Uterus (tissue), 2 donors: ENCODE results near the gene GPN1.

Experiments
- POLR2A ChIP-seq, 2 donors: fragments of 450-650 bp; IDR thresholded peaks; one replicate each; pipeline ENCODE4 v1.6.1; 2016; ENCODE audit warnings: antibody characterized with exemption in 2 of 2, mild to moderate bottlenecking in 1 of 2, moderate library complexity in 1 of 2
- TF ChIP-seq, protein P1 (sequence below), 4 experiments: fragments of 200-600 bp in 2 of 4; fragments of 450-650 bp in 2 of 4; sonication (generic) in 2 of 4; IDR thresholded peaks; one replicate each; pipeline ENCODE4 v1.5.1; 2016 to 2019; ENCODE audit warnings: antibody characterized with exemption in 4 of 4, mild to moderate bottlenecking in 2 of 4, moderate library complexity in 1 of 4

GRCh38 chr2:27588308-27588707 is 40.5 kb upstream of the GPN1 start:
- TF ChIP-seq, protein P1, sequence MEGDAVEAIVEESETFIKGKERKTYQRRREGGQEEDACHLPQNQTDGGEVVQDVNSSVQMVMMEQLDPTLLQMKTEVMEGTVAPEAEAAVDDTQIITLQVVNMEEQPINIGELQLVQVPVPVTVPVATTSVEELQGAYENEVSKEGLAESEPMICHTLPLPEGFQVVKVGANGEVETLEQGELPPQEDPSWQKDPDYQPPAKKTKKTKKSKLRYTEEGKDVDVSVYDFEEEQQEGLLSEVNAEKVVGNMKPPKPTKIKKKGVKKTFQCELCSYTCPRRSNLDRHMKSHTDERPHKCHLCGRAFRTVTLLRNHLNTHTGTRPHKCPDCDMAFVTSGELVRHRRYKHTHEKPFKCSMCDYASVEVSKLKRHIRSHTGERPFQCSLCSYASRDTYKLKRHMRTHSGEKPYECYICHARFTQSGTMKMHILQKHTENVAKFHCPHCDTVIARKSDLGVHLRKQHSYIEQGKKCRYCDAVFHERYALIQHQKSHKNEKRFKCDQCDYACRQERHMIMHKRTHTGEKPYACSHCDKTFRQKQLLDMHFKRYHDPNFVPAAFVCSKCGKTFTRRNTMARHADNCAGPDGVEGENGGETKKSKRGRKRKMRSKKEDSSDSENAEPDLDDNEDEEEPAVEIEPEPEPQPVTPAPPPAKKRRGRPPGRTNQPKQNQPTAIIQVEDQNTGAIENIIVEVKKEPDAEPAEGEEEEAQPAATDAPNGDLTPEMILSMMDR (IDR thresholded peaks at IDR 0.05) = no peak
- no peak for TF ChIP-seq POLR2A (IDR thresholded peaks at IDR 0.05)
